ENCODE results near the gene CCDC85A.
"Not testable (repeated sequence)": the region's sequence is repeated elsewhere in the genome, so short reads cannot be mapped to it uniquely, and the experiment has no call there.

Gene CCDC85A

DNA sequence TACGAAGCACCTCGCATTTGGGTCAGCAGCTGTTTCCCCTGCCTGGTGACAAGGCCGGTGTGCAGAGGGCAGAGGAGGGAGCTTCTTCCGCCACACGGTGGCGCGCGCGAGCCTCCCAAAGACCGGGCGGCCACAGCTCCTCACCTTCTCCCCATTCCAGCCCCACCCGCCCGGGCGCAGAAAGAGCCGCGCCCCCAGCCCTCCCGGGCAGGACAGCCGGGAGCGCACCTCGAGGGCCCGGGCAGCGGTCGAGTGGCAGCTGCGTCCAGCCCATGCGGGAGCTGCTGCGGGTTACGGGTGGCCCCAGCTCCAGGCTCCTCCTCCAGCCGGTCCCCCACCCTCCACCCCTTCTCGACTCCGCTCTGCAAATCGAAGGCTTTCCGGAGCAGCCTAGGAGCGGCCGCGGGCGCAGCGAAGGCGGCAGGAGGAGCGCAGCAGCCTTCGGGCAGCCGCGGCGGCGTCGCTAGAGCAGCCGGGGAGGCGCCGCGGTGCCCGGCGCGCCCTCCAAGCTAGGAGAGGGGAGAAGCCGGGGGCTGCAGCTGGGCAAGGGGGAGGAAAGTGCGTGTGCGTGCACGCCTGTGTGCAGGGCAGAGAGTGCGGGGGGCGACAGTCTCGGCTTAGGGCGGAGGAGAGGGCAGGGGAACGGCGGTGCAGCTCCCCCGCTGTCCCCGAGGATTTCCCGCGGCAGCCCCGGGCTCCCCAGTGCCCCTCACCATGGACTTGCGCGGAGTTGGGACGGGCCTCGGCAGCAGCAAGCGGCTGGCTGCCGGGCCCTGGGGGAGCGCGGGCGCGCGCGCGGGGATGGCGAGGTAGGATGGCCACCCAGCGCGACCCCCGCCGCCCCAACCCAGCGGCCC is at the start of gene CCDC85A:
Gene CCDC85A (plus strand): TSS at position 348 of the 857 bp plus-strand sequence. CDS start 635 bp downstream, outside the sequence.
- TF ChIP-seq, protein P1, sequence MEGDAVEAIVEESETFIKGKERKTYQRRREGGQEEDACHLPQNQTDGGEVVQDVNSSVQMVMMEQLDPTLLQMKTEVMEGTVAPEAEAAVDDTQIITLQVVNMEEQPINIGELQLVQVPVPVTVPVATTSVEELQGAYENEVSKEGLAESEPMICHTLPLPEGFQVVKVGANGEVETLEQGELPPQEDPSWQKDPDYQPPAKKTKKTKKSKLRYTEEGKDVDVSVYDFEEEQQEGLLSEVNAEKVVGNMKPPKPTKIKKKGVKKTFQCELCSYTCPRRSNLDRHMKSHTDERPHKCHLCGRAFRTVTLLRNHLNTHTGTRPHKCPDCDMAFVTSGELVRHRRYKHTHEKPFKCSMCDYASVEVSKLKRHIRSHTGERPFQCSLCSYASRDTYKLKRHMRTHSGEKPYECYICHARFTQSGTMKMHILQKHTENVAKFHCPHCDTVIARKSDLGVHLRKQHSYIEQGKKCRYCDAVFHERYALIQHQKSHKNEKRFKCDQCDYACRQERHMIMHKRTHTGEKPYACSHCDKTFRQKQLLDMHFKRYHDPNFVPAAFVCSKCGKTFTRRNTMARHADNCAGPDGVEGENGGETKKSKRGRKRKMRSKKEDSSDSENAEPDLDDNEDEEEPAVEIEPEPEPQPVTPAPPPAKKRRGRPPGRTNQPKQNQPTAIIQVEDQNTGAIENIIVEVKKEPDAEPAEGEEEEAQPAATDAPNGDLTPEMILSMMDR (conservative IDR thresholded peaks at IDR 0.05): peak; percentile 97
- peak within 1 kb of the TSS; percentile 15; the same call in 1 of the 2 replicates for H3K27ac ChIP-seq

DNA sequence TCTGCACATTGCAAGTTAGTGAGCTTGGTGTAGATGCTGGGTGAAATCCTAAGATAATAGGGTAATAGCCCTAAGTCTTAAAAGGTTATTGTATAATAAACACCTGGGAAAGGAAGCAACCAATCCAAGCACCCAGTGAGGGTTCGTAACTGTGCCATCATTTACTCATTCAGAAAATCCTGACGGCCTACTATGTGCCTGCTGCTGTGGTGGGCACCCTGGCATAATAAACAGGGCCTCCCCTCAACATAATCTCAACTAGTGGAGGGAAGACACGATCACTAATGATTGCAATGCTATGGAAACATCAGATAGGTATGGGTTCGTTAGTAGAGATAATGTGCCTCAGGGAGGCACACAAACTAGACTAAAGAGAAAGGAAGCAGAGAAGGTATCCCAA is 48.9 kb upstream of the CCDC85A start:
- TF ChIP-seq, protein P1 (conservative IDR thresholded peaks at IDR 0.05): no peak
- H3K27ac ChIP-seq: no peak overlapping the region

- H3K27ac ChIP-seq: not testable (repeated sequence)
Measured at GRCh38 chr2:56142497-56143061, 41.2 kb upstream of the CCDC85A start.

DNA sequence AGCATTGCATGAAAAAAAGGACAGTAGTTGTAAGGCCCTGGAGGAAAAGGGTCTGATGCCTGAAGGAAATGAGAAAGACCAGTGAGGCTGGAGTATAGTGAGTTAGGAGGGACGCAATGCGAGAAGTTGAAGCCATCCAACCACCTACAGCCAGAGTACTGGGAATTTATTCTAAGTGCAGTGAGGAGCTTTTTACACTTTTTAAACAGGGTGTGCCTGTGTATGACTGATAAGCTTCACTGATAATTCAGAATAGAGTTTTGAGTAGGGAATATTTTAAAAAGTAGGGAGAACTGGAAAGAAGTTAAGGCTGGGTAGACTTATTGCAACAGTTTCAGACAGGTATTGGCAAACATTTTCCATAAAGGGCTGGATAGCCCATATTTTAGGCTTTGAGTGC is 35.9 kb upstream of the CCDC85A start:
- H3K27ac ChIP-seq: no peak overlapping the region
- TF ChIP-seq, protein P1 (conservative IDR thresholded peaks at IDR 0.05): no peak

- no peak overlapping the region for H3K27ac ChIP-seq
Measured at GRCh38 chr2:56148825-56149224, 35.0 kb upstream of the CCDC85A start.

GRCh38 chr2:56151841-56152240 is 31.9 kb upstream of the CCDC85A start:
- no peak overlapping the region for H3K27ac ChIP-seq
- TF ChIP-seq, protein P1 (conservative IDR thresholded peaks at IDR 0.05): no peak

More at GRCh38 chr2:56148825-56149224, 35.0 kb upstream of the CCDC85A start:
- TF ChIP-seq, protein P1 (conservative IDR thresholded peaks at IDR 0.05): no peak

GRCh38 chr2:56155188-56155587 is 28.6 kb upstream of the CCDC85A start:
- TF ChIP-seq, protein P1 (conservative IDR thresholded peaks at IDR 0.05): no peak
- H3K27ac ChIP-seq: no peak overlapping the region

DNA sequence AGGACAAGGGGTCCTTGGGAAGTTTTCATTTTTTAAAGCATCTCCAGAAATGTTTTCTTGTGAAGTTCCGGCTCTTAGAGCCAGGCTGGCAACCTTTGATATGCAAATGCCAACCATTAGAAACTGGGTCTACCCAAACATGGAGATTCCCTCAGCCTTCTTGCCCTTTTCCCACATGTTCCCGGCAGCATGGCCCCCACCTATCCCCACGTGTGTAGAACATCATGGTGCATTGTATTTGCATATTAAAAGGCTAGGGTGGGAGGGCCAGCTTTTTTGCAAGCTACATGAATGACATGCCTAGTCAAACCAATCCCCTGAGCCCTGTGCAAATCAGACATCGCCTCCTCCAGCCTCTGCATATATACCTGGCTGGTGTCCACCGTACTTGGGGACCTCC is 23.9 kb upstream of the CCDC85A start:
- not testable (repeated sequence) for H3K27ac ChIP-seq

All from VCaP (cell line).